D721Med (cell line): ENCODE results near the gene TMEM170B.

ENCODE experiments used
- DNase-seq: peaks from one replicate; pipeline ENCODE4 v3.0.0; 2011; ENCODE audit warnings: low spot score; ENCODE audit not compliant: insufficient read length
- FAIRE-seq: peaks from 2 replicates; lab custom pipeline; 2011; peaks lifted over from hg19 to GRCh38; lab: Jason Lieb, UNC
- CTCF ChIP-seq: IDR thresholded peaks from 2 replicates; pipeline ENCODE4 v1.5.1; 2012; ENCODE audit warnings: mild to moderate bottlenecking, control low read depth; ENCODE audit not compliant: insufficient read depth; ENCODE audit errors: missing control alignments

The TMEM170B gene

GRCh38 chr6:11537229-11538051 is at the start of gene TMEM170B:
Gene TMEM170B, plus strand, starts transcription at chr6:11537749. Its CDS starts 529 bp downstream, at chr6:11538278.
- no peak for FAIRE-seq
- TF ChIP-seq CTCF: no peak

GRCh38 chr6:11490996-11491395 is 46.6 kb upstream of the TMEM170B start:
- TF ChIP-seq CTCF: no peak
- no peak for DNase-seq
- FAIRE-seq: no peak

More at GRCh38 chr6:11537229-11538051, at the start of gene TMEM170B:
- DNase-seq: peak; percentile 84

GRCh38 chr6:11491596-11492463 is 45.7 kb upstream of the TMEM170B start:
- TF ChIP-seq CTCF: no peak
- FAIRE-seq: no peak
- no peak for DNase-seq

GRCh38 chr6:11492464-11493290 is 44.9 kb upstream of the TMEM170B start:
- DNase-seq: no peak
- no peak for FAIRE-seq
- no peak for TF ChIP-seq CTCF

- no peak for FAIRE-seq
Observed at GRCh38 chr6:11493974-11494373, 43.6 kb upstream of the TMEM170B start.

More at GRCh38 chr6:11493974-11494373, 43.6 kb upstream of the TMEM170B start:
- TF ChIP-seq CTCF: no peak
- DNase-seq: no peak
